LNCAP (cell line): ENCODE measurements around the gene ELAVL2.

Source experiments
- TF ChIP-seq, protein P1 (sequence below): fragments of 450-650 bp; IDR thresholded peaks from 2 replicates; pipeline ENCODE4 v1.5.1; 2017; ENCODE audit warnings: mild to moderate bottlenecking

The ELAVL2 gene

GRCh38 chr9:23790351-23791260 lies 35.4 kb downstream of the ELAVL2 start:
- TF ChIP-seq, protein P1, sequence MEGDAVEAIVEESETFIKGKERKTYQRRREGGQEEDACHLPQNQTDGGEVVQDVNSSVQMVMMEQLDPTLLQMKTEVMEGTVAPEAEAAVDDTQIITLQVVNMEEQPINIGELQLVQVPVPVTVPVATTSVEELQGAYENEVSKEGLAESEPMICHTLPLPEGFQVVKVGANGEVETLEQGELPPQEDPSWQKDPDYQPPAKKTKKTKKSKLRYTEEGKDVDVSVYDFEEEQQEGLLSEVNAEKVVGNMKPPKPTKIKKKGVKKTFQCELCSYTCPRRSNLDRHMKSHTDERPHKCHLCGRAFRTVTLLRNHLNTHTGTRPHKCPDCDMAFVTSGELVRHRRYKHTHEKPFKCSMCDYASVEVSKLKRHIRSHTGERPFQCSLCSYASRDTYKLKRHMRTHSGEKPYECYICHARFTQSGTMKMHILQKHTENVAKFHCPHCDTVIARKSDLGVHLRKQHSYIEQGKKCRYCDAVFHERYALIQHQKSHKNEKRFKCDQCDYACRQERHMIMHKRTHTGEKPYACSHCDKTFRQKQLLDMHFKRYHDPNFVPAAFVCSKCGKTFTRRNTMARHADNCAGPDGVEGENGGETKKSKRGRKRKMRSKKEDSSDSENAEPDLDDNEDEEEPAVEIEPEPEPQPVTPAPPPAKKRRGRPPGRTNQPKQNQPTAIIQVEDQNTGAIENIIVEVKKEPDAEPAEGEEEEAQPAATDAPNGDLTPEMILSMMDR, result no peak

DNA sequence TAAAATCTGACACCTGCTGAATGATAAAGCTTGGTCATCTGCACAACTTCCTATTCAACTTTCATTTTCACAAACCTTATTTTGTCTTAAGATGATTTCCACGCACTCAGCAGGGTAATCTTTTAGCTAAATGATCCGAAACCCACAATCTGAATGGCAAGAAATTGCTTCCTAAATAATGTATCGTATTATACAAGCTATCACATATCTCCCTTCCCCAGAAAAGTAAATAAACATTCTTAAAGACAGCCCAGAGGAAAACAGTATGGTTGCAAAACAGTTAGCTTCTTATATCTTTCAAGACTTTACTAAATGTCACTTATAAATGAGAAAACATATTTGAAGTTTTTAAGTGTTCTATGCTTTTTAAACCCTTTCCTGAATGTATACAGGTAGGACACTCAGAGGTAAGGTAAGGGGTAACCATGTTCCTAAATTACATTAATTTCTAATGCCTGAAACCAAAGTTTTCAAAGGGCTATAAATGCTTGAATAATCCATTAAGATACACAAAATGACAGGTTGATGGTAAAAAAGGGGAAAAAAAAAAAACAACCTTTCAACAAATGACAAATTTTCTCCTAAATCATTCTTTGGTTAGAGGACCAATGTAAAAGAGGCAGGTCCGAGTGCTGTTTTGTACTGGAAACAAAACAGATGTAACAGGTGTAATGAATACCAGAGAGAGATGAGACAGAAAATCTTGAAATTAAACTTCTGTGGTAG lies 36.3 kb downstream of the ELAVL2 start:
- TF ChIP-seq, protein P1, result no peak

GRCh38 chr9:23784962-23785361 lies 41.1 kb downstream of the ELAVL2 start:
- TF ChIP-seq, protein P1, result no peak

DNA sequence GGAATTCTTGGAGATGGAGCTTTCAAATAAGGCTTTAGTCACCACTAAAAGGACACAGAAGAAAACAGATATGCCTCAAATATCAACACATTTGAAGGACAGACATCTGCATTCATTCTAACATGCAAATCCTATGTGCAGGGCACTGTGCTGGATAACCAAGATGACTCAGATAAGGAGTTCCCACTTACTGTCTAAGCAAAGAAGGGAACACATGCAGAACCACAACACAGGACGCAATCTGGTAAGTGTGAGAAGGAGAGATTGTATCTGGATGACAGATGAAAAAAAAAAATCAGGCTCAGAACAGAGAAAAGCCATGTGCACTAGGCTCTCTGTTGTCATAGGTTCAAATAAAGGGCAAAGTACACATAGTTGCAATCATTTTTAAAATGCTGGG lies 42.5 kb downstream of the ELAVL2 start:
- TF ChIP-seq, protein P1, result no peak

- TF ChIP-seq, protein P1, result no peak
These were observed 46.8 kb downstream of the ELAVL2 start for GRCh38 chr9:23779220-23779619.

DNA sequence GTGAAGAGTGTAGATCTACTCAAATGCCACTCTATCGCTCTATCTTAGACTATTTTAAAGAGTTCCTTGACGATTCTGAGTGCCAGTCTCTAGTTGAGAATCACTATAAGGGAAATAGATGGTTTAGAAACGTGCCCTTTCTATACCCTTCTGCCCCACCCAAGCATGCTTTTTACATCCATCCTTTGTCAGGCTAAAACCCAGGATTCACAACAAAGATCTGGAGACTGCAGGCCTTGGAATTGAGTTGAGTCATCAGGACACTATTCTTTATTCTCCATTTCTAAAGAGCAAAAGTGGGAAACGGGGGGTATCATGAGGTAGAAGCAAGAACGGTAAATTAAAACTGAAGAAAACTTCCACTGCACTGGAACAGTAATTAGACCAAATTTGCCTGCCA lies 48.7 kb downstream of the ELAVL2 start:
- TF ChIP-seq, protein P1, result no peak

DNA sequence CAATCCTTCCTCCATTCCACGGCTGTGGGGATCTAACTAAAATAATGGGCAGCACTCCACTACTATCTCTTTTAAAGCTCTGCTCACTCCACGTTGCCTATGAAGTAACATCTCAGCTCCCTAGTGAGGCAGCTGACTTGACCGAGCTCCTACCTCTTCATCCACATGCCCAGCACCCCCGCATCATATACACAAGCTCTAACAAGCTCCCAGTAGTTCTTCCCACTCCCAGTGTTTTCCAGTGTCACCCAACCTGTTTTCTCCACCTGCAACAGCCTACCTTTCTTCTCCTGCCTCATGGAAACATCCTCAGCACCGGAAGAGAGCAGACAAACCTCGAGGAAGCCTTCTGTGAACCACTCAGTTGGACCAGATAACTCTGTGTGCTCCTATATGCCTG lies 50.5 kb downstream of the ELAVL2 start:
- TF ChIP-seq, protein P1, result no peak
